ENCODE results near the gene TRANK1.

TRANK1 gene

GRCh38 chr3:36803091-36803791 lies 141.6 kb downstream of the TRANK1 start:
- DNase-seq = peak in 1 of 51 donors; percentile 31

- no peak for DNase-seq
Observed at GRCh38 chr3:36800533-36801116, 144.2 kb downstream of the TRANK1 start.

DNA sequence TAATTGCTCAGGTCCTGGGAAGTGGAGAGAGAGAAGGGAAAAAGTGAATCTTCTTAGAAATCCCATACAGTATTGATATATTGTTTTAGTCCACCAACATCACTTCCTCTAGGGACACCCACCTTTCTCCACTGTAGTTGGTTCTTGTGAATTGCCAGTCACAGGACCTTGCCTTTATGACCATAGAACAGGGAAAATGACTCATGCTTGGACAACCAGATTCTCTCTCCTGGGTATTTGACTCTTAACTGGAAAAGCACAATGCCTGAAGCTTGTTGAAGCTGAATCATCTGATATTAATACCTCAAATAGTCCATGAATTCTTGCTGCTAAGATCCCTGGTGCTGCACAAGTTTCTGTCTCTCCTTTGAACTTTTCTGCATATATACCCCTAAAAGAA lies 148.0 kb downstream of the TRANK1 start:
- DNase-seq = no peak

DNA sequence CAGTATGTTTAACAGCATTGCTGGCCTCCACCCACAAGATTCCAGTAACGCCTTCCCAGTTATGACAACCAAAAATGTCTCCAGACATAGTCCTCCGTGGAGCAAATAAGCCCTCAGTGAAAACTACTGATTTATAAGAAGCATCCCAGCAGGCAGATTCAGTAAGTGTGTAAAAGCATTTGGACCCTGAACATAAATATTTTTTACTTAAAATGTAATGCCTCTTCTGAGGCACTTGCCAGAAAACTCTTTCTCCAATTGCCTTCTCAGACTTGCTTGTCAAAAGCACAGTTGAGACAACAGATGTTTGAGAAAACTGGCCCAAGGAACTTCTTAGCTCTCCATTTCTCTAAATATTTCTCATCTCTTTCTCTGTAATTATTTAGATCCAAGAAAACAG lies 148.7 kb downstream of the TRANK1 start:
- no peak for DNase-seq

DNA sequence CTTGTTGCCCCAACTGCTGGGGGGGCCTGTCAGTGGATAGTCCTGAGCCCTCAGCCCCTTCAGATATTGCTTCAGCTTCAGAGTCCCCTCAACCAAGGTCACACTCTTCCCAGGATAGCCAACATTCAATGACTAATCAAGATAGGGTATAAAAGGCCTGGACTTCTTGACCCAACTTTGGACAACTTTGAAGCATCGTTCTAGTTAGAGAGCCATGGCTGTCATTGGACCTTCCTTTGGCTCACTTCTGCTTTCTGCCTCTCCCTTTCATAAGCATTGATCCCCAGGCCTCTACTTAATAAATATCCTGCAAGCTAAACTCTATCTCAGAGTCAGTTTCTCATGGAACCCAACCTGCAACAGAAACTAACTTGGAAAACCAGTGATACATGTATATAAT lies 149.2 kb downstream of the TRANK1 start:
- no peak for DNase-seq

DNA sequence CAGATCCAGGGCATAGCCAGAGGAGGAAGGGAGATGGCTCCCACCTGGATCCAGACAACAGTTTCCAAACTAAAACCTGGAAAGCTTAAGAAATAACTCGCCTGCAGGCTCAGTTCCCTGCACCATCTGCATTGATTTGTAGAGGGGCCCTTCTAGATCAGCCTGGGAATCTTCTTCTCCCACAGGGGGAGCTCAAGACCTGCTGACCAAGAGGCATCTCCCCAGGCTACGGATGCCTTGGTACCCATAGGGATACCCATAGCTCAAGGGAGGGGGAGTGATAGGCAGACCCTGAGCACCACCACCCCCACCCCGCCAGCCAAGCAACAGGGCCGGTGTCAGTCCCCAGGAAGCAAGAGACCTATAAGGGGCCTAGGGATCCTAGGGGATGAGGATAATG lies 152.5 kb downstream of the TRANK1 start:
- DNase-seq = no peak

DNA sequence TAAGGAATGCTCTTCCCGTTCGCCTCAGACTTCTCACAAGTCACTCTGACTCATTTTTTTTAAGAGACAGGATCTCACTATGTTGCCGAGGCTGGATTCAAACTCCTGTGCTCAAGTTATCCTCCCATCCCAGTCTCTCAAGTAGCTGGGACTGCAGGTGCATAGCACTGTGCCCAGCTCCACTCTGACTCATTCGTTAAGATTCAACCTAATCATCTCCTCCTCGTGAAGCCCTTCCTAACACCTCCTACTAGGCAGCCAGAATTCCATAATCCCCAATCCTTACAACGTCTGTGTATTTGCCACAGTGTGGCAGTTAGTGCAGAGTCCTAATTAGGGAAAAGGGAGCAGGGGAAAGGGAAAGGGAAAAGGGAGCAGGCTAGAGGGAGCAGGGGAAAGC lies 154.1 kb downstream of the TRANK1 start:
- no peak for DNase-seq

- DNase-seq = no peak
Observed at GRCh38 chr3:36786921-36787890, 157.6 kb downstream of the TRANK1 start.

- DNase-seq = no peak
Observed at GRCh38 chr3:36784138-36784635, 160.7 kb downstream of the TRANK1 start.

DNA sequence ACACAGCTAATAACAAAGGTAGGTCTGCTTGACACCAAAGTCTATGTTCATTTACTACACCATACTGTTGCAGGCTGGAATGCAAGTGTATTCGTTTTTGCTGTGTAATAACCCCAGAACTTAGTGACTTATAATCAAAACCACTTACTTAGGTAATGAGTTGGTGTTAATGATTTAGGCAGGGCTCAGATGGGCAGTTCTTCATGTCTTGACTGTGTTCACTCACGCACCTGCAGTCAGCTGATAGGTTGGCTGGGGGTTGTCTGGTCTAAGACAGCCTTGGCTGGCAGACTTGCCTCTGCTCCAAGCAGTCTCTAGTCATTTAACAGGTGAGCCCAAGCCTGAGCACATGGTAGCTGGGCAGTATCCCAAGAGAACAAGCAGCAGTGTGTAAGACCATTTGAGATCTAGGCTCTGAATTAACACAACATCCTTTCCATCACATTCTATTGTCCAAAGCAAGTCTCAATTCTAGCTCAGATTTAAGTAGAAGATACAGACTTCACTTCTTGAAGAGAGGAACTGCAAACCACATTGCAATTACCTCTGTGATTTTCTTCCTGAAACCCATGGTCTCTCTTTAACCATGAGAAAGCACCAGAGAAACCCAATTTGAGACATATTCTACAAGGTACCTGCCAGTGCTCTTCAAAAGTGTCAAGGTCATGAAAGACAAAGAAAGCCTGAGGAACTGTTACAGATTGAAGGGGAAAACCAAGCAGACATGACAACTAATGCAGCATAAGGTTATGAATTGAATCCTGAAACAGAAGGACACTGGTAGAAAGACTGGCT lies 167.2 kb downstream of the TRANK1 start:
- no peak for DNase-seq

All from hypothalamus (tissue), 51 donors.